Dendritic cell treated with granulocyte-macrophage colony-stimulating factor and Interleukin-4, amounts not matched to agents 40 ng/mL and 50 ng/mL, for 4 days (primary cell): ENCODE data around the gene CCDC12.

Source experiments
- H3K27ac Mint-ChIP-seq: one replicate; pipeline ENCODE4 v1.8.0; 2022; ENCODE audit warnings: mild to moderate bottlenecking, mixed read lengths
- H3K27me3 Mint-ChIP-seq: one replicate; pipeline ENCODE4 v1.8.0; 2022; ENCODE audit warnings: mild to moderate bottlenecking, mixed read lengths
- H3K36me3 Mint-ChIP-seq: one replicate; pipeline ENCODE4 v1.8.0; 2022; ENCODE audit warnings: low read depth, mixed read lengths
- H3K4me1 Mint-ChIP-seq: one replicate; pipeline ENCODE4 v1.8.0; 2022; ENCODE audit warnings: low read depth, mixed read lengths
- H3K4me3 Mint-ChIP-seq: one replicate; pipeline ENCODE4 v1.8.0; 2022; ENCODE audit warnings: mild to moderate bottlenecking, moderate library complexity, mixed read lengths
- H3K9me3 Mint-ChIP-seq: one replicate; pipeline ENCODE4 v1.8.0; 2022; ENCODE audit warnings: mixed read lengths
- intact Hi-C: fragments of 100-400 bp; cut with micrococcal nuclease; formaldehyde crosslinking; loops from one replicate; pipeline ENCODE4 v1.15.0; 2022

Gene CCDC12

DNA sequence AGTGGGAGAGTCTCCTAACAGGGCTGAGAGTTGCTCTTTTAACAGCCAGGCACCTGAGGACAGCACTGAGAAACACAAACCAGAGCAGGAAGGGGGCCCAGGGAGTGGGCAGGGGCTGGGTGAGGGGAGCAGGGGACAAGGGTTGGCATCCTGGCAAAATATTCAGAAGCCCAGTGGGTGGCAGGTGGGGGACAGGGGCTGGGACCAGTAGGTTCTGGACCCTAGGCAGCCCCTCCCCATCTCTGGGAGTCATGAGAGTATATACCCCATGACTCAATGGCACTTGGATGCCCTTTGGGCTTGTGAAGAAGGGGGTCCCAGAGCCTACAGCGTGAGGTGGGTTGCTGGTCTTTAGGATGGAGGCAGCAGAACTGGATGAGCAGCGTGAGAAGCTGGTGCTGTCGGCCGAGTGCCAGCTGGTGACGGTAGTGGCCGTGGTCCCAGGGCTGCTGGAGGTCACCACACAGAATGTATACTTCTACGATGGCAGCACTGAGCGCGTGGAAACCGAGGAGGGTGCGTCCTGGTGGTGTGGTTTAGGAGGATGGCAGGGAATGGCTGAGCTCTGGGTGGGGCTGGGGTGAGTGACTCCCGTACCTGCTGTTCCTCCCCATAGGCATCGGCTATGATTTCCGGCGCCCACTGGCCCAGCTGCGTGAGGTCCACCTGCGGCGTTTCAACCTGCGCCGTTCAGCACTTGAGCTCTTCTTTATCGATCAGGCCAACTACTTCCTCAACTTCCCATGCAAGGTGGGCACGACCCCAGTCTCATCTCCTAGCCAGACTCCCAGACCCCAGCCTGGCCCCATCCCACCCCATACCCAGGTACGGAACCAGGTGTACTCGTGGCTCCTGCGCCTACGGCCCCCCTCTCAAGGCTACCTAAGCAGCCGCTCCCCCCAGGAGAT, 27.2 kb upstream of the CCDC12 start:
- Mint-ChIP-seq H3K27ac (no peak overlapping the region), H3K4me3 (no peak overlapping the region), H3K27me3 (no peaks in the 10 kb centered on the region), H3K4me1 (peaks cover 9% of the 10 kb centered on the region), H3K9me3 (no peaks in the 10 kb centered on the region), H3K36me3 (peaks cover 96% of the 10 kb centered on the region)
- intact Hi-C loops: no loop called here

DNA sequence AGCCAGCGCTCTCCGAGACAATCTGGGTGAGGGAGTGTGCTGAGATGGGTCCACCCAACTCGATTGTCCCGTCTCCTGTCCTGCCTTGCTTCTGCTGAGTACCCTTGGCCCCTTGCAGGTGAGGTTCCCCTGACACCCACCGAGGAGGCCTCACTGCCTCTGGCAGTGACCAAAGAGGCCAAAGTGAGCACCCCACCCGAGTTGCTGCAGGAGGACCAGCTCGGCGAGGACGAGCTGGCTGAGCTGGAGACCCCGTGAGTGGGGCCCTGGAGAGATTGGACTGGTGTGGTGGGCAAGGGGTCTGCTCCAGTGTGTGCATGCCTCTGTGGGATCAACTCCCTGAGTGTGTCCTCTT, 26.5 kb upstream of the CCDC12 start:
- no peak overlapping the region for H3K4me3 Mint-ChIP-seq
- no peak overlapping the region for H3K27ac Mint-ChIP-seq
- H3K4me1 Mint-ChIP-seq: peaks cover 15% of the 10 kb centered on the region
- H3K9me3 Mint-ChIP-seq: no peaks in the 10 kb centered on the region
- H3K36me3 Mint-ChIP-seq: peaks cover 100% of the 10 kb centered on the region
- H3K27me3 Mint-ChIP-seq: no peaks in the 10 kb centered on the region
- intact Hi-C loops: no loop called here

DNA sequence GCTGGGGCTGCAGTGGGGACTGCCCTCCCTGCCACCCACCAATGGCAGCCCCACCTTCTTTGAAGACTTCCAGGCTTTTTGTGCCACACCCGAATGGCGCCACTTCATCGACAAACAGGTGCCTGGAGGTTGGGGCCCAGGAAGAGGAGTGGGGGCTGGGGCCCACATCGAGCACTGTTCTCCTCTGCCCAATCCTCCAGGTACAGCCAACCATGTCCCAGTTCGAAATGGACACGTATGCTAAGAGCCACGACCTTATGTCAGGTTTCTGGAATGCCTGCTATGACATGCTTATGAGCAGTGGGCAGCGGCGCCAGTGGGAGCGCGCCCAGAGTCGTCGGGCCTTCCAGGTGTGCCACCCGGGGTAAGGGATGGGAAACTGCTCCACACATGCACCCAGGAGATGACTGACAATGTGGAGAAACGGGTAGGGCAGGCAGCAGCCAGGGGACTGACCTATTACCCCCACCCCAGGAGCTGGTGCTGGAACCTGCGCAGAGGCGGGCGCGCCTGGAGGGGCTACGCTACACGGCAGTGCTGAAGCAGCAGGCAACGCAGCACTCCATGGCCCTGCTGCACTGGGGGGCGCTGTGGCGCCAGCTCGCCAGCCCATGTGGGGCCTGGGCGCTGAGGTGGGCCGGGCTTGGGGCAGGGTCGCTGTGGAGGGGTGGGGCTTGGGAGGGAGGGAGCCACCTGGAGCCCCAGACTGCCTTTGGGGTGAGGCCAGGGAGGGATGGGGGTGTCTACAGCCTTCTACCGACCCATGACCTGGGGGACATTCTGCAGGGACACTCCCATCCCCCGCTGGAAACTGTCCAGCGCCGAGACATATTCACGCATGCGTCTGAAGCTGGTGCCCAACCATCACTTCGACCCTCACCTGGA, 25.9 kb upstream of the CCDC12 start:
- no peak overlapping the region for H3K27ac Mint-ChIP-seq
- H3K36me3 Mint-ChIP-seq: peaks cover 99% of the 10 kb centered on the region
- no peaks in the 10 kb centered on the region for H3K9me3 Mint-ChIP-seq
- H3K4me1 Mint-ChIP-seq: peaks cover 22% of the 10 kb centered on the region
- intact Hi-C loops: no loop called here
- H3K27me3 Mint-ChIP-seq: no peaks in the 10 kb centered on the region
- H3K4me3 Mint-ChIP-seq: no peak overlapping the region

DNA sequence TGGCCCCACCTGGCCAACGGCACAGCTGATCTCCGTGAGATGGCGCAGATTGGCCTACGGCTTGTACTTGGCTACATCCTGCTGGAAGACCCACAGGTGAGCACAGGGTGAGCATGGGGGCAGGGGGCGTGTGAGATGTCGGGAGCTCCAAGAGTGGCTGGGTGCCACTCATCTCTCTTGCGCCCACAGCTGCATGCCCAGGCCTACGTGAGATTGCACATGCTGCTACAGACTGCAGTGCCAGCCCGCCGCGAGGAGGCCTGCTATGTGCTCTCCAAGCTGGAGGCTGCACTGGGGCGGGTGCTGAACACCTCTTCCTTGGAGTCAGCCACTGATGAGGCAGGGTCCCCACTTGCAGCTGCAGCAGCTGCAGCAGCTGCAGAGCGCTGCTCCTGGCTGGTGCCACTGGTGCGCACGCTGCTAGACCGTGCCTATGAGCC, 25.2 kb upstream of the CCDC12 start:
- no peaks in the 10 kb centered on the region for H3K9me3 Mint-ChIP-seq
- H3K4me3 Mint-ChIP-seq: no peak overlapping the region
- peaks cover 99% of the 10 kb centered on the region for H3K36me3 Mint-ChIP-seq
- H3K27ac Mint-ChIP-seq: no peak overlapping the region
- no peaks in the 10 kb centered on the region for H3K27me3 Mint-ChIP-seq
- intact Hi-C loops: no loop called here
- peaks cover 28% of the 10 kb centered on the region for H3K4me1 Mint-ChIP-seq

DNA sequence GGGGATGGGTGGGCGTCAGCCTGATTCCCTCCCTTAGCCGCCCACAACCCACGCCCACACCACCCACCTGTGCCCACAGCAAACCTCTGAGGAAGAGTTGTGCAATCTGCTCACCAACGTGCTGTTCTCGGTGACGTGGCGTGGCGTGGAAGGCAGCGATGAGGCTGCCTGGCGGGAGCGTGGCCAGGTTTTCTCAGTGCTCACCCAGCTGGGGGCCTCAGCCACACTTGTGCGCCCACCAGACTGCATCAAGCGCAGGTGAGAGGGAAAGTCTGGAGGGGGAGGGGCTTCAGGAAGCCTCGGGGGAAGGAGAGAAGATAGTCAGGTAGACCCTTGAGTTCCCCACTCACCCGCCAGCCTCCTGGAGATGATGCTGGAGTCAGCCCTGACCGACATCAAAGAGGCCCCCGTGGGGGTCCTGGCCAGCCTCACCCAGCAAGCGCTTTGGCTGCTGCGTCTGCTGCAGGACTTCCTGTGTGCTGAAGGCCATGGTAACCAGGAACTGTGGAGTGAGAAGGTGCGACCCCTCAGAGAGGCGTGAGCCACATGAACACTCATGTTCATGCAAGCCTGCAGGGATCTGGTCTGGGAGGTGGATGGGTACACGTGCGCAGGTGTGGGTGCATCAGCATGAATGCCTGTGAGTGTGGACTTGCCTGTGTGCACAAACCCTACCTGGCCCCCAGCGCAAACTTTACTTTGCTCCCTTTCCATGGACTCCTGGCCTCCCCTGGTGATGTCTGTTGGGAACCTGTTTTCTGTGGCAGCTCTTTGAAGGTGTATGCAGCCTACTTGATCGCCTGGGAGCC, 24.6 kb upstream of the CCDC12 start:
- Mint-ChIP-seq H3K9me3 (no peaks in the 10 kb centered on the region), H3K27ac (peak overlapping the region; percentile 21), H3K27me3 (no peaks in the 10 kb centered on the region), H3K4me3 (no peak overlapping the region), H3K4me1 (peaks cover 31% of the 10 kb centered on the region), H3K36me3 (peaks cover 99% of the 10 kb centered on the region)
- intact Hi-C loops: no loop called here

DNA sequence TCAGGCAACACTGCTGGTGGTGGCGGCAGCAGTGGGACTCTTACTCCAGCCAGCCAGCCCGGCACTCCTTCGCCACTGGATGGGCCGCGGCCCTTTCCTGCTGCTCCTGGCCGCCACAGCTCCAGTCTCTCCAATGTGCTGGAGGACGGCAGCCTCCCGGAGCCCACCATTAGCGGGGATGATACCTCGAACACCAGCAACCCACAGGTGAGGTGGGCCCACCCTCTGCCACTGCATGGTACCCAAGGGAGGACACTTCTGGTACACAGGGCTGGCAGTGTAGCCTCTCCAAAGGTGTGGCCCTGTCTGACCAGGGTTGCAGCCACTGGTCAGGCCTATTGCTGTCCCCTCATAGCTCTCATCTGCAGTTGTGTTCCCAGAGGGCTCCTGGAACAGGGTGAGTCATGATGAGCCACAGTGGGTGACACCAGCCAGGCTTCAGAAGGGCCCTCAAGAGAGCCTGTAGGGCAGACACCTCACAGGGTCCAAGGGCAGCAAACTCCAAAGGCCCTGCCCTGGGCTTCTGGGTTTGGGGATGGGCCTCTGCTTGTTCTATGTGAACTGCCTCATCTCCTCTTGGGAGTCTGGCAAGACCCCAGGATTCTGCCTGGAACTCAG, 23.8 kb upstream of the CCDC12 start:
- Mint-ChIP-seq H3K9me3 (no peaks in the 10 kb centered on the region), H3K27me3 (no peaks in the 10 kb centered on the region), H3K4me1 (peaks cover 31% of the 10 kb centered on the region), H3K36me3 (peaks cover 99% of the 10 kb centered on the region), H3K27ac (no peak overlapping the region), H3K4me3 (no peak overlapping the region)
- intact Hi-C loops: no loop called here

DNA sequence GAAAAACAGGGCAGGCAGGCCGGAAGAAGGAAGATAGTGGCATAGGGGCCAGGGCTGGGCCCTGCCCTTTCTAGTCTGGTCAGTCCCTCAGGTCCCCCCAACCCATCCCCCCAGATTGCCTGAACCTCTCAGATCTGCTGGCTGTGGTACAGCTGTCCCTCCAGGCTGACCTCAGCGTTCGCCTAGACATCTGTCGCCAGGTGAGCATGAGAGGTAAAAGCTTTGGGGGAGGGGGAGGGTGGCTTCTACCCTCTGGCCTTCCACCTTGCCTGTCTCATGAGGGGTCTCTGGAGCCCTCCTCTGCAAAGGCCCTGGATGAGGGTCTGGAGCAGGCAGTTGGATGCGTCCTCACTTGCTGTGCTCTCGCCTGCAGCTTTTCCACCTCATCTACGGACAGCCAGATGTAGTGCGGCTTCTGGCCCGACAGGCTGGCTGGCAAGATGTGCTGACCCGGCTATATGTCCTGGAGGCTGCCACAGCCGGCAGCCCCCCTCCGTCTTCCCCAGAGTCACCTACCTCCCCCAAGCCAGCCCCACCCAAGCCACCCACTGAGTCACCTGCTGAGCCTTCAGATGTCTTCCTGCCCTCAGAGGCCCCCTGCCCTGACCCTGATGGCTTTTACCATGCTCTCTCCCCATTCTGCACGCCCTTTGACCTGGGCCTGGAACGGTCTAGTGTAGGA, 23.1 kb upstream of the CCDC12 start:
- peaks cover 99% of the 10 kb centered on the region for H3K36me3 Mint-ChIP-seq
- H3K4me3 Mint-ChIP-seq: no peak overlapping the region
- intact Hi-C loops: loop anchor here (2.0 to 10.0 kb wide), 2 partner anchors 75 to 295 kb away; partner anchors contain the start of gene TMIE
- no peaks in the 10 kb centered on the region for H3K27me3 Mint-ChIP-seq
- no peak overlapping the region for H3K27ac Mint-ChIP-seq
- no peaks in the 10 kb centered on the region for H3K9me3 Mint-ChIP-seq
- H3K4me1 Mint-ChIP-seq: peaks cover 31% of the 10 kb centered on the region

DNA sequence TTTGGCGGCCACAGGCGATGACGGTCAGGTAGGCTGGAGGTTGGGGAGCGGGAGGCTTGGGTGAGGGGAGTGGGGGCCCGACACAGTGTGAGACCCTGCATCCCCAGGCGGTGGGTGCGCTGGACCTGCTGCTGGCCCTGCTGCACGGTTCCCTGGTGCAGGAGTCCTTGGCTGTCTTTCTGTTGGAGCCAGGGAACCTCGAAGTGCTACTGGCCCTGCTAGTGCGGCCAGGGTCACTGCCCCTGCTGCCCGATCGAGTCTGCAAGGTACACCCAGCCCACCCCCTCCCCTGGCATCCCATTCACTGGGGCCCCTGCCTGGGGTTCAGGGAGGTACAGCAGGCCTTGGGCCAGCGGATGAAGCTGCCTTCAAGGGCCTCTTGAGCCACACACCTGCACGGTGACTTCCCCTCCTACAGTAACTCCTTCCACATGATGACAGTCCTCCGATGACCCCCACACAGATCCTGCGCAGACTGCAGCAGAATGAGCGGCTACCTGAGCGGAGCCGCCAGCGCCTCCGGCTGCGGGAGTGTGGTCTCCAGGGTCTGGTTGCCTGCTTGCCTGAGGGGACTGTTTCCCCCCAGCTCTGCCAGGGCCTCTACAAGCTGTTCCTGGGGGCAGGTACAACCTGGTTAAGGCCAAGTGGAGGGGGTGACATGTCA, 22.4 kb upstream of the CCDC12 start:
- H3K4me3 Mint-ChIP-seq: no peak overlapping the region
- H3K27me3 Mint-ChIP-seq: no peaks in the 10 kb centered on the region
- peaks cover 99% of the 10 kb centered on the region for H3K36me3 Mint-ChIP-seq
- no peaks in the 10 kb centered on the region for H3K9me3 Mint-ChIP-seq
- H3K4me1 Mint-ChIP-seq: peaks cover 31% of the 10 kb centered on the region
- intact Hi-C loops: loop anchor here (2.0 to 10.0 kb wide), 2 partner anchors 74 to 294 kb away; partner anchors contain the start of gene TMIE
- H3K27ac Mint-ChIP-seq: no peak overlapping the region

DNA sequence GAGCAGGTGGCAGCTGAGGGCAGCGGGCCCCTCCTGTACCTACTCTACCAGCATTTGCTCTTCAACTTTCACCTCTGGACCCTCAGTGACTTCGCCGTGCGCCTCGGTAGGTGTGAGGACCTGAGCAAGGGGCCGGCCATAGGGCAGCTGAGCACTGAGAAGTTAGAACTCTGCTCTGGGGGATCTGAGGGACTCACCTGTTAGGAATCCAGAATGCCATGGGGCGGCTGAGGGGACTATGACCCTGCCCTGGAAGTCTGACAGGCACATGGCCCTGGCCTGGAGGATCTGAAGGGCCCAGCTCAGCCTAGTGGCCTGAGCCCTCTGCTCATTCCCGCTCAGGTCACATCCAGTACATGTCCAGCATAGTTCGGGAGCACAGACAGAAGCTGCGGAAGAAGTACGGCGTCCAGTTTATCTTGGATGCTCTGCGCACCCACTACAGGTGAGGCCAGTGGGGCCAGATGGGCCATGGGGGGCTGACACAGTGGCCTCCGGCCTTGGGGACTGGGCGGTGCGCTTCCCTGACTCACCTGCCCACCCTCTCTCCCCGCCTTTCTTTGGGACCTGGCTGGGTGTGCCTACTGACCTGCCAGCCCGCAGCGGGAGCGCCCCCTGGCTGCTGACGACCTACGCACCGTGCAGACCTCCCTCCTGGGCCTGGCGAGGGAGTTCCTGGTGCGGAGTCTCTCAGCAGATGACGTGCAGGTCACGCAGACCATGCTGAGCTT, 21.7 kb upstream of the CCDC12 start:
- Mint-ChIP-seq H3K27ac (no peak overlapping the region), H3K36me3 (peaks cover 97% of the 10 kb centered on the region), H3K27me3 (no peaks in the 10 kb centered on the region), H3K4me1 (peaks cover 31% of the 10 kb centered on the region), H3K9me3 (no peaks in the 10 kb centered on the region), H3K4me3 (no peak overlapping the region)
- intact Hi-C loops: loop anchor here (2.0 to 10.0 kb wide), 2 partner anchors 73 to 293 kb away; partner anchors contain the start of gene TMIE

DNA sequence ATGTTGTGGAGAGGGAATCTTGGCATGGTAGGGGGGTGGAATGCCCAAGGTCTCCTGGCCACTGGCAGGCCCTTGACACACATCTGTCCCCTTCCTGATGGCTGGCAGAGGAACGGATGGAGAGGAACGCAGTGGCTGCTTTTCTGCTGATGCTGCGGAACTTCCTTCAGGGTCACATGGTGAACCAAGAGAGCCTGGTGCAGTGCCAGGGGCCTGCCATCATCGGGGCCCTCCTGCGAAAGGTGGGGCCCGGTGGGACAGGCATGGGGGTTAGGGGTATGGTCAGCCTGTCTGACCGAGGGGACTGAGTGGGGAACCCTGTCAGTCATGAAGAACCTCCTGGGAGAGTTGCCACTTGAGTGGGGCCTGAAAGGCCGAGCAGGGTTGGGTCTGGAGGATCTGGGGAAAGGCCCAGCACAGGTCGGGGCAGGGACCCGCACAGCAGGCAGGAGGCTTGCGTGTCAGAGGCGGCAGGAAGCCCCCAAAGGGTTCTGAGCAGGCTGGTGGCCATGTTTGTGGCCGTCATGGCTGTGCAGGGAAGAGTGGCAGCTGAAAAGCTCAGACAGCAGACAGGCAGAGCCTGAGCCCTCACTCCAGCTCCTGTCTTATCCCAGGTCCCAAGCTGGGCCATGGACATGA, 21.0 kb upstream of the CCDC12 start:
- H3K27me3 Mint-ChIP-seq: no peaks in the 10 kb centered on the region
- H3K4me3 Mint-ChIP-seq: no peak overlapping the region
- H3K4me1 Mint-ChIP-seq: peaks cover 36% of the 10 kb centered on the region
- intact Hi-C loops: loop anchor here (2.0 to 10.0 kb wide), 2 partner anchors 73 to 293 kb away; partner anchors contain the start of gene TMIE
- H3K27ac Mint-ChIP-seq: peak overlapping the region; percentile 28
- H3K36me3 Mint-ChIP-seq: peaks cover 95% of the 10 kb centered on the region
- no peaks in the 10 kb centered on the region for H3K9me3 Mint-ChIP-seq

DNA sequence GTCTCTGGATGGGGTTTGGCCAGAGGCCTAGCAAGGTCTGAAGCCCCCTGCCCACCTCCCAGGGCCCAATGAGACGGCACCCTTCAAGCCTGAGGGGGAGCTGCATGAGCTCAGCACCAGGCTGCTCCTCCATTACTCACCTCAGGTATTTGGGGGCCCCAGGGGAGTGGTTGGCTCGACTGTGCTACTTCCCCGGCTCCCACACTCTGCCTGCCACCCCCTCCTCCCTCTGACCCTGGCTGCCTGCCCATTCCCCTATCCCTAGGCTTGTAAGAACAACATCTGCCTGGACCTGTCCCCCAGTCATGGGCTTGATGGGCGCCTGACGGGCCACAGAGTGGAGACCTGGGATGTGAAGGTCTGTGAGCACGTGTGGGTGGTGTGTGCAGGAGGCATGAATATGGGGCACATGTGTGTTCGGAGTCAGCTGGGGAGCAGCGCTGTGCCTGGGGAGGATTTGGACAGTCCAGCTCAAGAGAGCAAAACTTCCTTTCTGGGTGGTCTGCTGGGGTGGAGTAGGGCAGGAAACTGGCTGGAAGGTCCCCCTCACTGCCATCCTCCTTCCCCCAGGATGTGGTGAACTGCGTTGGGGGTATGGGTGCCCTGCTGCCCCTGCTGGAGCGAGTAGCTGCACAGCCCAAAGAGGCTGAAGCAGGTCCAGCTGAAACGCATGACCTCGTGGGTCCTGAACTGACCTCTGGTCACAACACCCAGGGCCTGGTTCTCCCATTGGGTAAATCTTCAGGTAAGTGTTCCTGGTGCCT, 20.3 kb upstream of the CCDC12 start:
- H3K9me3 Mint-ChIP-seq: no peaks in the 10 kb centered on the region
- peaks cover 93% of the 10 kb centered on the region for H3K36me3 Mint-ChIP-seq
- intact Hi-C loops: loop anchor here (10.0 kb wide), 1 partner anchor 292 kb away; the partner anchor contains the start of gene TMIE
- peak overlapping the region; percentile 28 for H3K27ac Mint-ChIP-seq
- peaks cover 43% of the 10 kb centered on the region for H3K4me1 Mint-ChIP-seq
- no peak overlapping the region for H3K4me3 Mint-ChIP-seq
- H3K27me3 Mint-ChIP-seq: no peaks in the 10 kb centered on the region
